Spinal cord (tissue), 10 donors: ENCODE results near the gene MEF2D. TPM values are rescaled to one million over a fixed set of nuclear protein-coding genes. Genes with fewer than 3 reads are reported as not detected.
A peak's percentile ranks its signal among the peaks of the same experiment; 100 is the strongest.

Experiments used
- DNase-seq, 6 donors: peaks; one replicate each; pipeline versions ENCODE4 v3.0.0 to v3.0.0-alpha.2; 2013 to 2015; ENCODE audit warnings: low spot score in 6 of 6, low read depth in 4 of 6
- H3K27ac ChIP-seq: one replicate; pipeline ENCODE4 v1.5.1; 2013; ENCODE audit warnings: low read depth, low read length, control low read depth
- H3K27me3 ChIP-seq: one replicate; pipeline ENCODE4 v1.6.1; 2013; ENCODE audit warnings: low read length; ENCODE audit not compliant: control insufficient read depth, insufficient read depth
- H3K36me3 ChIP-seq: one replicate; pipeline ENCODE4 v1.6.1; 2013; ENCODE audit warnings: low read length; ENCODE audit not compliant: control insufficient read depth, insufficient read depth
- H3K4me1 ChIP-seq: one replicate; pipeline ENCODE4 v1.6.1; 2013; ENCODE audit warnings: low read length; ENCODE audit not compliant: control insufficient read depth, insufficient read depth
- H3K4me3 ChIP-seq: one replicate; pipeline ENCODE4 v1.5.1; 2013; ENCODE audit warnings: low read depth, low read length, control low read depth
- H3K9me3 ChIP-seq: one replicate; pipeline ENCODE4 v1.6.1; 2013; ENCODE audit warnings: low read length; ENCODE audit not compliant: control insufficient read depth, insufficient read depth
- WGBS: methylation state at CpG from one replicate; pipeline ENCODE4 v1.1.5; 2013; ENCODE audit warnings: missing lambda C conversion rate; ENCODE audit not compliant: insufficient coverage; 5-methylcytosine and 5-hydroxymethylcytosine counted together
- polyA plus RNA-seq, 2 donors: library from polyadenylated mRNA; unstranded; fragments of 120-200 nt; gene quantifications; one replicate each; pipeline ENCODE4 v1.2.1, GENCODE V29; 2013; ENCODE audit not compliant: insufficient read length in 2 of 2
- total RNA-seq, 2 donors: library from RNA; depleted of rRNA in 1 of 2; stranded (reverse); fragments of 120-200 nt in 1 of 2; fragments of >200 nt in 1 of 2; gene quantifications; one replicate each; pipeline versions ENCODE4 v1.2.3 to v1.2.4, GENCODE V29; 2013 to 2014
- donor health status: healthy.

MEF2D gene
- total and polyA plus RNA-seq, 4 donors = 5.7 to 28.9 (median 17.5) TPM

GRCh38 chr1:156511644-156512043 lies 11.1 kb upstream of the MEF2D start:
- Histone ChIP-seq H3K27ac (no peak overlapping the region), H3K27me3 (no peaks in the 10 kb centered on the region), H3K9me3 (no peaks in the 10 kb centered on the region), H3K4me1 (peaks cover 20% of the 10 kb centered on the region), H3K4me3 (no peak overlapping the region), H3K36me3 (no peaks in the 10 kb centered on the region)
- WGBS = 96% methylated on average over 4 of the region's 7 CpGs
- DNase-seq = no peak

GRCh38 chr1:156510709-156511108 lies 10.1 kb upstream of the MEF2D start:
- H3K36me3 ChIP-seq = no peaks in the 10 kb centered on the region
- H3K4me3 ChIP-seq = no peak overlapping the region
- peaks cover 22% of the 10 kb centered on the region for H3K4me1 ChIP-seq
- no peaks in the 10 kb centered on the region for H3K9me3 ChIP-seq
- peak in 2 of 6 donors; percentile 62 to 88 for DNase-seq
- 44% methylated on average over 7 of the region's 13 CpGs for WGBS
- H3K27ac ChIP-seq = peak overlapping the region; percentile 45
- H3K27me3 ChIP-seq = no peaks in the 10 kb centered on the region

- H3K9me3 ChIP-seq = no peaks in the 10 kb centered on the region
- no peak for DNase-seq
- peaks cover 32% of the 10 kb centered on the region for H3K4me1 ChIP-seq
- H3K4me3 ChIP-seq = no peak overlapping the region
- no peaks in the 10 kb centered on the region for H3K27me3 ChIP-seq
- WGBS = 51% methylated on average over 6 of the region's 9 CpGs
- no peak overlapping the region for H3K27ac ChIP-seq
- no peaks in the 10 kb centered on the region for H3K36me3 ChIP-seq
Observed at GRCh38 chr1:156509424-156510034, 9.0 kb upstream of the MEF2D start.

GRCh38 chr1:156508955-156509234 lies 8.3 kb upstream of the MEF2D start:
- no peaks in the 10 kb centered on the region for H3K36me3 ChIP-seq
- H3K27ac ChIP-seq = no peak overlapping the region
- 85% methylated on average over 2 of the region's 2 CpGs for WGBS
- H3K27me3 ChIP-seq = no peaks in the 10 kb centered on the region
- H3K9me3 ChIP-seq = no peaks in the 10 kb centered on the region
- peaks cover 39% of the 10 kb centered on the region for H3K4me1 ChIP-seq
- H3K4me3 ChIP-seq = no peak overlapping the region
- no peak for DNase-seq

- Histone ChIP-seq H3K27ac (no peak overlapping the region), H3K4me3 (no peak overlapping the region), H3K9me3 (no peaks in the 10 kb centered on the region), H3K27me3 (no peaks in the 10 kb centered on the region), H3K36me3 (no peaks in the 10 kb centered on the region), H3K4me1 (peaks cover 40% of the 10 kb centered on the region)
- DNase-seq = no peak
- WGBS = 85% methylated on average over 5 of the region's 7 CpGs
Observed at GRCh38 chr1:156508205-156508954, 7.8 kb upstream of the MEF2D start.

GRCh38 chr1:156506450-156506849 lies 5.9 kb upstream of the MEF2D start:
- Histone ChIP-seq H3K27me3 (no peaks in the 10 kb centered on the region), H3K9me3 (no peaks in the 10 kb centered on the region), H3K4me3 (no peak overlapping the region), H3K4me1 (peaks cover 59% of the 10 kb centered on the region), H3K36me3 (no peaks in the 10 kb centered on the region), H3K27ac (no peak overlapping the region)
- WGBS = no CpG with 5 or more reads among the region's 2 CpGs
- no peak for DNase-seq

GRCh38 chr1:156505679-156506298 lies 5.2 kb upstream of the MEF2D start:
- Histone ChIP-seq H3K9me3 (no peaks in the 10 kb centered on the region), H3K27me3 (no peaks in the 10 kb centered on the region), H3K4me1 (peaks cover 58% of the 10 kb centered on the region), H3K4me3 (peak overlapping the region; percentile 62), H3K27ac (peak overlapping the region; percentile 95), H3K36me3 (no peaks in the 10 kb centered on the region)
- no peak for DNase-seq
- WGBS = 80% methylated on average over 12 of the region's 21 CpGs

- H3K36me3 ChIP-seq = no peaks in the 10 kb centered on the region
- H3K27ac ChIP-seq = peak overlapping the region; percentile 95
- peak overlapping the region; percentile 62 for H3K4me3 ChIP-seq
- H3K4me1 ChIP-seq = peaks cover 50% of the 10 kb centered on the region
- H3K9me3 ChIP-seq = no peaks in the 10 kb centered on the region
- whole genome bisulfite sequencing = 0% methylated on average over 21 of the region's 45 CpGs
- no peaks in the 10 kb centered on the region for H3K27me3 ChIP-seq
- DNase-seq = peak; percentile 98 to 100 (median 98)
Observed at GRCh38 chr1:156504821-156505678, 4.5 kb upstream of the MEF2D start.

GRCh38 chr1:156504438-156504813 lies 3.9 kb upstream of the MEF2D start:
- H3K27me3 ChIP-seq = no peaks in the 10 kb centered on the region
- peak in 1 of 6 donors; percentile 32 for DNase-seq
- H3K4me3 ChIP-seq = peak overlapping the region; percentile 62
- H3K9me3 ChIP-seq = no peaks in the 10 kb centered on the region
- H3K36me3 ChIP-seq = no peaks in the 10 kb centered on the region
- 39% methylated on average over 3 of the region's 5 CpGs for WGBS
- H3K4me1 ChIP-seq = peaks cover 47% of the 10 kb centered on the region
- peak overlapping the region; percentile 95 for H3K27ac ChIP-seq
